GM18505 (cell line): Measurements from ENCODE around the gene CKLF.

Source experiments
- ATAC-seq: cut with Tn5 transposase; IDR thresholded peaks from one replicate; pipeline ENCODE4 v1.9.1; 2021; ENCODE audit not compliant: unreplicated experiment
- POLR2A ChIP-seq: IDR thresholded peaks from 4 replicates; pipeline ENCODE4 v1.6.1; 2011; ENCODE audit warnings: borderline replicate concordance; ENCODE audit not compliant: insufficient read depth, insufficient read length; ENCODE audit errors: extremely low read depth

The CKLF gene

DNA sequence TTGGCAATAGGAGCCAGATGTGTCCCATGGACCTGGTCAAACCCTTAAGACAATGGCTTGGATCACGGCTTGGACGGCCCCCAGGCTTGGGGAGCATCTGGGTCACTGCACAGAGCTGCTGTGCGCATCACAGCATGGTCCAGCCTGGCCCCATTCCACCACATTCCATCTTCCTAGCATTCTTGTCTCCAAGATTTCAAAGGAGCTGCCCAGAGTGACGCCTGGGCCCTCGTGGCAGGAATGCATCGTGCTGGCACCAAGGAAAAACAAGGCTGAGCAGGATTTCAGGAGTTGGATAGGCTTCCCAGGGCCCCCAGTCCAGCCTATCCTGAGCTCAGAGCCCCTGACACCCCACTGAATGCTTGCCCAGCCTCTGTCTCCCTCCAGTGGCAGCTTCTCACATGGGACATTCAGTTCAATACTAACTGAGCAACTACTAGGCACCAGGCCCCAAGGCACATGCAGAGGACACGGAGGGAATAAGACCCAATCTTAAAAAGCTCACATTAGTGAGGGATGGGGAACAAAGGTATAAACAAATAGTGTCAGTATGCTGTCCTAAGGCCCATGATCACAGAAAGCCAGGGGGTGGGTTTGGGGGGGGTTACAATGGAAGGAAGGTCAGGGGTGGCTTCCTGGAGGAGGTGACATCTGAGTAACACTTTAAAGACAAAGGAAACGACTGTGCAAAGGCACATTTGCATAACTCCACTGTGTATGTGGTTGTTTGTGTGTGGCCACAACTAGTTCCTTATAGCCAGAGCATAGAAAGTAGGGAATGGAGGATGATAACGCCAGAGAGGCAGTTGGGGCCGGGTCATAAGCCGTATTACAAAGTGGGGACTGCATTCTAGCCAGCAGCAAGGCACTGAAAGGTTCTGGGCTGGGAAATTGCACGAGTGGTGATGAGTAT is 36.5 kb upstream of the CKLF start:
- TF ChIP-seq POLR2A = no peak
- no peak for ATAC-seq

DNA sequence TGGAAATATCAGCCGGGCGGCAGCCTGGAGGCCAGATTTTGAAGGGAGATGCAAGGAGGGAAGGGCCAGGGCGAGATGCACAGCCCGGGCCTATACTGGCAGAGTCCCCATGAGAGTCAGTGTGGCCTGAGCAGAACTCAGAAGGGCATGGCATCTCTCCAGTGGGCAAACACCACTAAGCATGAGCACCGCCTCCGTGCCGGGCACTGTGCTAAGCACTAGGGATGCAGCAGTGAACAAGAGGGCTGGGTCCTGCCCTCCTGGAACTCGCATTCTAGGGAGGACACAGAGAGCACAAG is 35.9 kb upstream of the CKLF start:
- ATAC-seq = peak; percentile 26
- TF ChIP-seq POLR2A = no peak

DNA sequence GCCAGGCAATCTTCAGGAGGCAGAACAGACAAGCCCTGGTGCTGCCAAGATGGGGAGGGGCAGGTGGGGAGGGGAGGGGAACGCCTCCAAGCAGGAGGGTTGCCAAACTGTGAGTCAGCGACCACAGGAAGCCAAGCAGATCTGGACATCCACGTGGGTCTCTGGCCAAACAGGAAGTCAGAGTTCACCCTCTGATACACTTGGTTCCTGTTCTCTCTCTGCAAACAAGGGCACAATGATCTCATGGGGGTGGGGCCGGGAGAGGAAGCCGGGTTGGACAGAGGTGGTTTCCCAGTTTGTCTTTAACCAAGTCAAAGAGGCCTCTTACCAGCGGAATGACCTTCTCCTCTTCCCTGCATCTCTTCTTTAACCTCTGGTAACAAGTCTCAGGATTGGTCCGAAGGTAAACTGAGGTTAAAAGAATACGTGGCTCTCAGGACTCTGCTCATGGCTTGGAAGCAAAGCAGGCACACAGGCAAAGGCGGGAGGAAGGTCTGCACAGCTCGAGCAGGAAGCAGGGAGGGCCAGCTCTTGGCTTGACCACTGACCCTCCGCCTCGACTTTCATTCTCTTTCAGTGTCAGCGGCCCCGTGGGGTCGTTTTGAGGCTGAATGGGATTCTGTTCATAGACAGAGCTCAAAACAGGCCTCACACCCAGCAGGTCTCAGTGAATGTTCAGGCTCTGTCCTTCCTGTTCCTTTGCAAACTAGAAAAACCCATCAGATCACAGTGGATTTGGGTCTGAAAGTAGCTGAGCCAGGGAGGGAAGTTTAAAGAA is 35.4 kb upstream of the CKLF start:
- peak; percentile 57 for TF ChIP-seq POLR2A
- peak; percentile 95 for ATAC-seq

DNA sequence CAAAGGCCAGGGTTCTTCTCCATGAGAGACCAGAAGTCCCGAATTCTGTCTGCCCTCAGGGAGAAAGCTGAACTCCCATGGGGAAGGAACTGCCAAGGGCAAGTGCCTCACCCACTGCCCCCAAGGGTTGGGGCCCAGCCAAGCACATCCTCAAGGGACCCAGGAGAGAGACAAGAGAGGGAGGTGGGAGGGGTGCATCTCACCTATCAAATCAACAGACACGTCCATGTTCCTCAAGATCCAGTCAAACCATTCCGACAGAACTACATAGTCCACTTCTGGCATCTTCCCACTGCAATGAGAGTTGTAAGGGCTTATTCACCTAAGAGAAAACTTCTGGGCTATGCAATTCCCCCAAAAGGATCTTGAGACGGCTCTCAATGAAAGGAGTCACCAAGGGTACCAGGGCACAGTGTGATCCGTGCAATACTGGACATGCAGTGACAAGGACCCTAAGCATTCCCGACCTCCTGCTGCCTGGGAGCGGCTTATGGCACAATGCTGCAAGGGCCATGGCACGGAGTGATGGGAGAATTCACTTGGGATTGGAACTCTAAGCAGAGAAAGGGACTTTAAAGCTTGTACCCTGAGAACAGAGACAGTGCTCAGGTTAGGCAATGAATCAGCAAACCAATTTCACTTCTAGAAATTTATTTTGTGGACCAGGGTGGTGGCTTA is 34.7 kb upstream of the CKLF start:
- no peak for ATAC-seq
- no peak for TF ChIP-seq POLR2A

DNA sequence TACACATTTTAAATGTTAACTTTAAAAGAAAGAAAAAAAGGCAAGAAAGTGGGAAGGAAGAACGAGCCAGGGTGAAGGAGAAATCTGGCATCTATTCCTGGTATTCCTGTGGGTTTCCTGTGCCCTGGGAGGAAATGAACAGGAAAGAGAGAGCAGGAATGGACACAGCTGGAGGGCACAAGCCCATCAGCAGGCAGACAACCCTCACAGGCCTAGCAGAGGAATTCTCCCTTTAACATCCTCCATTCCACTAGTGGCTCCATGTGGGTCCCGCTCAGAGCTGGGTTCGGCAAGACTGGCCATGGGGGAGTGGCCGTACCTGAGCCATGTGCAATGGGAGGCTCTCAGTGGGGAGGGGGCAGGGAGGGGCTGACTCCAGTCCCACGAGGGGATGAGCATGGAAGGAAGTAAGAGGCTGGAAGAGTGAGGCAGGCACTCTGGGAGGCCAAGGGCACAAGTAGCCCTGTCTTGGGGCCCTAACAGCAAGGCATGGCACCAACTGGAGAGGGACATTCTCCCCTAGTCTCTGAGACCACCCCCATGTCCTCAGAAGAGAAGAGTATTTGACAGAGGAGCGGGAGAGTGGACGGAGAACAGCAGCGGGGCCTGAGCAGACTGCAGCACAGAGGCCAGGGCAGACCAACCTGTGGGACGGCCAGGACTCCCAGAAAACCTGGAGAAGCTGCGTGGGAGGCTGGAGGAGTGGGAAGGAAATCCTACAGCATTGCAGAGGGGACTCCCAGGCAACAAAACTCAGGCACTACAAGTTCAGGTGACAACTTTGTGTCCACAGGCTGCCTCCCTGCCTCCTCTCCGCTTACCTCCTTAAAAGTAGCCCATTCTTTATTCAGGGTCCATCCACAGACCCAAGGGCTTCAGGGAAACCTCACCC is 32.6 kb upstream of the CKLF start:
- no peak for ATAC-seq
- no peak for TF ChIP-seq POLR2A

DNA sequence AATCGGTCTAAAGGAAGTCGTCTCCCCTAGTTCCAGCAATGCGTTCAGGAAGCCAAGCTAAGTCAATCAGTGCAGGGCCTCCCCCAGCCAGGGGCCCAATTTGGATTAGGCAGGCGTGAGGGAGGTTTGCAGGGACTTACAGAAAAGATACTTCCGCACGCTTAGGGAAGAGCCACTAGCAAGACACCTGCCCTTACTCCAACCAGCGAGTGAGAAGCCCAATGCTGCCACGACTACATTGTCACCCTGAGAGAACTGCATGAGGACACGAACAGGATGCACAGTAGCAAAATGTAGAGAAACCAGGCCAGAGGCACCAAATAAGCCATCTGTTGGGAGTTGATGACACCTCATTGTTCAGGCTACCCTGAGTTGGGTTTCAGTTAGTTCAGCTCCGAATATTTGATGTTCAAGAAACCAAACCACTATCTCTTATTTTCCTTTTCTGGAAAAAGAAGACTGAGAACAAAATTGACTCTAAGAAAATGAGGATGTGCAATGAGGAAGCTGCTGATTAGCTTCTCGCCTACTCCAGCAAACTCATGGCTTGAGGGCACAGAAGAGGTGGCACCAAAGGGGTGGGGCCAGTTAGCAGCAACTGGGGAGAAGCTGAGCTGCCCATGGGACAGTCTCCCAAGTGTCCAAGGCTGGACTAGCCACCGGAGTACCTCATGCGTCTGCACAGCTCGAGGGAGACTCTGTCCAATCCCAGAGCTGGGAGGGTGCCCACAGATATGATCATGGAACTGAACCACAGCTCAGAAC is 31.8 kb upstream of the CKLF start:
- TF ChIP-seq POLR2A = no peak

DNA sequence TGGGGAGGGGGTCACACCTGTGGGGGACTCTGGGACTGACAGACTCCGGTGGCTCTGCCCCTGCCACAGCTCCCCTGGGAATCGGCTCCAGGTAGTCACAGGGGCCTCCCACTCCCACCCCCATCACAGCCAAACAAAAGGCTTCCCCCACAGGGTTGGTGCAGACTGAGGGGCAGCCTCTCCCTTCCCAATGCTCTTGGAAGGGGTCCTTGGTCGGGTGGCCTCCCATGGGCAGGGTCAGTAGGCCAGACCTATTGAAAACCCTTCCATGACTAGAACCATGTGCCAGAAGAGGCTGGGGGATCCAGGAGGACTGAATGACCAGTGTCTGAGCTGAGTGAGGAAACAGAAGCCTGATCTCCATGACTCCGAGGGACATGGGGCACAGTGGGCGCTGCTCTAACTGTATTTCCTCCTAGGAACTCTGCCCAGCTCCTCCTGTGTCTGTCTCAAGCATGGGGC is 31.1 kb upstream of the CKLF start:
- ATAC-seq = no peak
- no peak for TF ChIP-seq POLR2A

More for the DNA sequence above, 31.8 kb upstream of the CKLF start:
- ATAC-seq = no peak

DNA sequence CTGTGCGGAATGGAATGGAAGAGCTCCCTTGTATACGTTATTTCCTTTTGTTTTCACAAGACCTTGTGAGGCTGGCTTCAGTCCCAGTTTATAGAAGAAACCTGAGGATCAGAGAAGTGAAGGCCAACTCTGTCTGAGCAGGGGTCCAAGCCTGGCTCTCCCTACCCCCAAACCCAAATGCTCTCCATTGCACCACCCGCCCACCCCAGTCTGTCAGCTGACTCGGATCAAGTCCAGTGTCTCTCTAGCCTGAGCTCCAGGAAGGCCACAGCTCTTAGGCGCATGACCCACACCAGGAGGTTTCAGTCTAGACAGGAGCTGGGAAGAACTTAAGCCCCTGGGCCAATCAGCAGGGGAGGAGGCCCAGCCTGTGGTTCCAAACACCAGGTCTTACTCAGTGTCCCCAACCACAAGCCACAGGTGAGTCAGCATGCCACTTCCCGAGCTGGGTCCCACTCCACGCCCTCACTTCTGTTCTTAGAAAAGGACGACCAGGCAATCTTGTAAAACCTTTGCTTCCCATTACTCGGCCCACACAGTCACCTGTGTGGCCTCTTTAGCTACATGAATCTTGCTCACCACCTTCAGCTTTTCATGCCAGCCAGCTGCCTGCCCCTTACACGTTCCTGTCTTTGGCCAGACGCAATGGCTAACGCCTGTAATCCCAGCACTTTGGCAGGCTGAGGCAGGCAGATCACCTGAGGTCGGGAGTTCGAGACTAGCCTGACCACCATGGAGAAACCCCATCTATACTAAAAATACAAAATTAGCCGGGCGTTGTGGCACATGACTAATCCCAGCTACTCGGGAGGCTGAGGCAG is 30.2 kb upstream of the CKLF start:
- no peak for ATAC-seq
- no peak for TF ChIP-seq POLR2A

DNA sequence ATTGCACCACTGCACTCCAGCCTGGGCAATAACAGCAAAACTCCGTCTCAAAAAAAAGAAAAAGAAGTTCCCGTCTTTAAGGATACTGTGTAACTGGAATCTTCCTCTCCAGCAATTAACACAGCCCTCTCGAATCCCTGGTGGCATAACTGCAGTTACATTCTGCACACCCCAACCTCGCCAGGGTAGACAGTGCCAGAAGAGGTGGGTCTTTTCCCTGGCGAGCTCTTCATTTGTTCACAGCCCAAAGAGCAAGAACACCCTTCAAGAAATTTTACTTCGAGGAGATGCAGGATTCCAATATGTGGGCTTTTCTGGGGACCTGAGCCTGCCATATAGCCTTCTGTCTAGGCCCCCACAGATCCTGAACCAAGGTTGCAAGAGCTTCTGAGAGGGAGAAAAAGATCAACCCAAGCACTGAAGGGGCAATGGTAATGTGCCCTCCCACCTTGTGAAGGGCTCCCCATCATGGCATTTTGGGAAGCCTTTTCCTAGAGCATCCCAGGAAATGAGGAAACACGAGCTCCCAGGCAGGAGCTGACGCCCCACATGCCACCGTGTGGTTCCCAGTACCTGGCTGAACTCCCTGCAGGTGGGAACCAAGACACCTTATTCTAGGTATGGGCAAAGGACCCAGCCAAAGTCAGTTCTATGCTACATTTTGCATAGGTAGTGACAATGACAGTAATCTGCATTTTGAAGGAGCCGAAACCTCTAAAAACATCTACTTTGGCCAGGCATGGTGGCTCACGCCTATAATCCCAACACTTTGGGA is 29.4 kb upstream of the CKLF start:
- no peak for TF ChIP-seq POLR2A
- no peak for ATAC-seq

DNA sequence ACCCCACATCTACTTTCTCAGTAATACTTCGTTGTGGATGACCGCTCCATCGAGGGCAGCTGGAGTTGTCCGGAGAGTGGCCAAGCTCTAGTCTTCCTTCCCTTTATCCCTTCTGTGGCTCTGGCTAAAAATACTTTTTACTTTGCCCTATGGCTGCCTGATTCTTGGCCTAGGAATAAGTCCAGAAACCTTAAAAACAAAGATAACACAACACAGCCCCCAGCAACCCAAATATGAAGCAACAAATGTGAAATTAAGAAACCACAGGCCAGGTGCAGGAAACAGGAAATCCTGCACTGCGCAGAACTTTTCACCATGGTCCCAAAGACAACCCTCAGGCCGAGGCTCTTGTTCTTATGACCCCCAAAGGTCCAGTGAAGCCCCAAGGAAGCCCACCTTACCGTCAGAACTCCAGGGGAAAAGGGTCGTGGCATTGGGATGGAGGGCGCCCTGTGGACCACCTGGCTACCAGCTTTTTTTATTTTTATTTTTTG is 28.5 kb upstream of the CKLF start:
- ATAC-seq = peak; percentile 41
- TF ChIP-seq POLR2A = peak; percentile 28
